HG03457 (cell line): Measurements from ENCODE around the gene CNST.
"Not testable (repeated sequence)": the region's sequence is repeated elsewhere in the genome, so short reads cannot be mapped to it uniquely, and the experiment has no call there.

Experiments used
- ATAC-seq: cut with Tn5 transposase; IDR thresholded peaks from one replicate; pipeline ENCODE4 v1.9.1; 2021; ENCODE audit warnings: moderate number of reproducible peaks; ENCODE audit not compliant: unreplicated experiment

CNST gene

DNA sequence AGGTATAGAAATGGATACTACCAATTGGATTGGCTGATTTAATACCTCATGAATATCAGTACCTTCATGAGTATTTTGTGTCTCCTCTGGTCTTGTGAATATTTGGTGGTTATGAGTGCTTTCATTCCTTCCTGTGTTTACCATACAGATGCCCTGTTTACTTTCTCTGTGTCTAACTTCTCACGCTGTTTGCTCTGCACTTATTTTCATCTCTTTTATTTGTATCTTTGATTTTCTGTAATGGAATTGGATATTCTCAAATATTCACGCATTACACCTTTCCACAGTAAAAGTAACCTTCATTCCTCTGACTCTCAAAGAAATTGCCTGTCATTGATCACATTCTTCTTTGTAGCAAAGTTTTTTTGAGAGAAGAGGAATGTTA is 16.8 kb downstream of the CNST start:
- ATAC-seq = no peak

GRCh38 chr1:246583448-246584185 is 17.4 kb downstream of the CNST start:
- no peak for ATAC-seq

- ATAC-seq = no peak
Observed at GRCh38 chr1:246587032-246587431, 20.8 kb downstream of the CNST start.

- no peak for ATAC-seq
Observed at GRCh38 chr1:246587606-246588005, 21.4 kb downstream of the CNST start.

GRCh38 chr1:246588159-246588721 is 22.0 kb downstream of the CNST start:
- ATAC-seq = no peak

DNA sequence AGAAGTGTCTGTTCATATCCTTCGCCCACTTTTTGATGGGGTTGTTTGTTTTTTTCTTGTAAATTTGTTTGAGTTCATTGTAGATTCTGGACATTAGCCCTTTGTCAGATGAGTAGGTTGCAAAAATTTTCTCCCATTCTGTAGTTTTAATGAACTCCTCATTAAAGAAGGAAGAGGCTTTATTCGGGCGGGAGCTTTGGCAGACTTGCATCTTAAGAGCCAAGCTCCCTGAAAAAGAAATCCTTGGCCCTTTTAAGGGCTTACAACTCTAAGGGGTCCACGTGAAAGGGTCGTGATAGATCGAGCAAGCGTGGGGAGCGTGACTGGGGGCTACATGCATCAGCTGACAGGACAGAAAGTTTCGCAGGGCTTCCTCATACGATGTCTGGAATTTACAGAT is 23.7 kb downstream of the CNST start:
- not testable (repeated sequence) for ATAC-seq

DNA sequence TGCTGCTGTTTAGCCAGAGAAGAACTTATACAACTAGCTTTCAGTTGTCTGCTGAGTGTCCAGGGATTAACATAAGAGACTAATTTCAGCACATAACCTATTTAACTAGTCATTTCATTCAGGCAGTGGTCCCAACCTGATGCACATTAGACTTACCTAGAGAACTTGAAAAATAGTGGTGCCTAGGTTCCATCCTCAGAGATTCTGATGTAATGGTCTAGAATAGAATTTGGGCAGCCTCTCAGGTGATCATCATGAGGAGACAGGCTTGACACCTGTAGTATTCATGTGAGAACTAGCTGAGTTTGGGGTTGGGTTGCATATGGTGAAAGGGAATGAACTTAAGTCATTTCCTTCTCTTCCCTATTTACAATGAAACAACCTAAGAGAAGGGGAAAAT is 24.8 kb downstream of the CNST start:
- ATAC-seq = peak; percentile 26

- ATAC-seq = peak; percentile 86
Observed at GRCh38 chr1:246591504-246591903, 25.2 kb downstream of the CNST start.

GRCh38 chr1:246591958-246592357 is 25.7 kb downstream of the CNST start:
- no peak for ATAC-seq

DNA sequence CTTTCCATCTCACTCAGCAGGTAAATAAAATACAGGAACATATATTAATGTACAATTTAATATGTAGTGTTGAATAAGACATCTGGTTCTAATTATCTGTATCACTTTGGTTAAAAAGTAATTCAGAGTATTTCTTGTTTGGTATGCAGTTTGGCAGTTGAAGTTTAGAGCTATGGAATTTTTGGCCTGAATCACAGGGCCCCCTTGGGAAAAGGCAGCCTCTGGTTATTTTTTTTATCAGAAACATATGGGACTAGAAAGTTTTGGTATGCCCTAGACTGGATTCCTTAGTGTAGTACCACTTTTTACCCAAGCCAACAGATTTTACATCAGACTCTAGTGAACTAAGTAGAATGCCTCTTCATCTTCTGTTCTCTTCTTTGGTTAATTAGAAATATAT is 26.4 kb downstream of the CNST start:
- ATAC-seq = no peak

DNA sequence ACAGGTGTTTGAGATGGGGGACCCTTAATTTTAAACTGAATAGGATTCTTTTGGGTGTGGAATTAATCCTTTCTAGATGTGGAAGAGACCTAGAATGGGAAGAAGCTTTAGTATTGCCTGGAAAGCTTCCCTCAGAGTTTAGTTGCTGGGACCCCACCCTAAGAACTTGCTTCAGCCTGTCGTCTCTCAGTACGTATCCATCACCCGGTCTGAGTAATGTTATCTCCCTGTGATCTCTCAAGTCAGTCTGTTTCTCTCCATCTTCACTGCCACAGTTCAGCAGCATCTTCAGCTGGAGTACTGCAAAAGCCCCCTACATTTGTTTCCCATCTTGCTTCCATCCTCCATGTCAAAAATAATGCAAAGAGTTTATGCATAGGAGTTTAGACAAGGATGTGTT is 28.9 kb downstream of the CNST start:
- no peak for ATAC-seq

- ATAC-seq = no peak
Observed at GRCh38 chr1:246597340-246597739, 31.1 kb downstream of the CNST start.

DNA sequence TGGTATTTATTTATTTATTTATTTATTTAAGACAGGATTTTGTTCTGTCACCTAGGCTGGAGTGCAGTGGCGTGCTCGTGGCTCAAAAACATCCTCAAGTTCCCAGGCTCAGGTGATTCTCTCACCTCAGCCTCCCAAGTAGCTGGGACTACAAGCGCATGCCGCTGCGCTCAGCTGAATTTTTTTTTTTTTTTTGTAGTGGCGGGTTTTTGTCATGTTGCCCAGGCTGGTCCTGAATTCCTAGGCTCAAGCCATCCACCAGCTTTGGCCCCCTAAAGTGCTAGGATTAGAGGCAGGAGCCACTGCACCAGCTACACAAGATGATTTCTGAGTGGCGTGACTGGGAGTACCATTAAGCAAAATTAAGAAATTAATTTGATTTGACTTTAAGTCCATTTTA is 31.7 kb downstream of the CNST start:
- ATAC-seq = no peak

GRCh38 chr1:246599315-246599714 is 33.1 kb downstream of the CNST start:
- no peak for ATAC-seq

GRCh38 chr1:246600579-246600978 is 34.3 kb downstream of the CNST start:
- ATAC-seq = no peak

GRCh38 chr1:246602194-246602593 is 35.9 kb downstream of the CNST start:
- no peak for ATAC-seq

DNA sequence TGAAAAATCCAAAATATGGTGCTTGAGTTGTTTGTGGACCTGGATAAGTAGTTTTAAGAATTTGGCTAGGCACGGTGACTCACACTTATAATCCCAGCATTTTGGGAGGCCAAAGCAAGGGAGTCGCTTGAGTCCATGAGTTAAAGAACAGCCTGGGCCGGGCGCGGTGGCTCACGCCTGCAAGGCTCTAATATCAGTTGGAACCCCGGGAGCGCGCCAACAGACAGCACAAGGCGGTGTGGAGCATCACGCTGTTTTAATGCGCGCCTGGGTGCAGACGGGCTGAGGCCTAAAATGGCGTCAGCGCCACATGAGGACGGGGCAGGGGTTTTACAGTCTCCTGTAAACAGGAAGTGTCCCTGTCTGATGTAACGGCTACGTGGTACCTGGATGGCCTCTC is 39.0 kb downstream of the CNST start:
- ATAC-seq = not testable (repeated sequence)

DNA sequence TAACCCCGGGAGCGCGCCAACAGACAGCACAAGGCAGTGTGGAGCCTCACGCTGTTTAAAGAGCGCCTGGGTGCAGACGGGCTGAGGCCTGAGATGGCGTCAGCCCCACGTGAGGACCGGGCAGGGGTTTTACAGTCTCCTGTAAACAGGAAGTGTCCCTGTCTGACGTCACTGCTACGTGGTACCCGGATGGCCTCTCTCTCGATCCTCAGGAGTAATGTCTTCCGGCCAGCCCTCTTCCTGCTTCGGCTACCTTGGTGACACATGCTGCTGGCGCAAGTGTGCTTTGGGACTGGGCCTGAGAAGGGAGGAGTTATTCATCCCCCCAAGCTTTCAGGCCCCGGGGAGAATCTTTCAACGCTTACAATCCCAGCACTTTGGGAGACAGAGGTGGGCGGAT is 41.2 kb downstream of the CNST start:
- ATAC-seq = no peak

- no peak for ATAC-seq
Observed at GRCh38 chr1:246608616-246609376, 42.5 kb downstream of the CNST start.

DNA sequence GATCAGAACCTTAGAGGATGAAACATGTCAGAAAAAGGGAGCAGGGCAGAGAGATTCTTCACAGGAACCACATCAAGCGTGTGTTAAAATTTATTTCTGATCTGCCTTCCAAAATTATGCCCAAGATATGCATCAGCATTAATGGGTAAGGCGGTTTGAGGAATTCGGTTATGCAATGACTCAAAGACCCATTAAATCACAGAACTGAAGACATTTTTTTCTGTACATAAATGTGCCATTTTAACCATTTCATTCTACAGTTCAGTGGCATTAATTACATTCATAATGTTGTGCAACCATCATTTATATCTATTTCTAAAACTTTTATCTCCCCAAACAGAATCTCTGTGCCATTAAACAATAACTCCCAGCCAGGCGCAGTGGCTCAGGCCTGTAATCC is 43.4 kb downstream of the CNST start:
- no peak for ATAC-seq

GRCh38 chr1:246613096-246613758 is 47.0 kb downstream of the CNST start:
- no peak for ATAC-seq

DNA sequence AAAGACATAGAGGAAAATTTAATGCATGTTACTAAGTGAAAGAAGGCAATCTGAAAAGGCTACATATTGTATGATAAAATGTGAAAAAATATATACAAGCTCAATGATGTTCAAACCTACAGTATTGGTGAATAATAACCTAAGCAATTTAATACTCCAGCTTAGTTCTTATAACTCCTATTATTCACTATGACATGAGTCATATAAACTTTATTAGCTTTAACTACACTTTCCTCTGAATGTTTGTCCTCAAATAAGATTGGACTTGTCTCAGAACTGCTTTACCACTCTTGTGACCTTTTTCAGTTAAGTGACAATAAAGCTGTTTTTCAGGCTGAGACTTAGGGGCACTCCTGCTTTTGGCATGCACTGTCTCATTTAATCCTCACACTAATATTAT is 50.9 kb downstream of the CNST start:
- no peak for ATAC-seq
